Motor neuron (in vitro differentiated cells): Measurements from ENCODE around the gene PPT1. TPM values are rescaled to one million over a fixed set of nuclear protein-coding genes. Genes with fewer than 3 reads are reported as not detected.

ENCODE experiments used
- ATAC-seq, 8 experiments: fragments of 200-7000 bp; cut with Tn5 transposase; replicated peaks in 6 of 8; 2 replicates each; pipeline ENCODE4 v1.8.0; 2021; ENCODE audit warnings: mild to moderate bottlenecking in 8 of 8, moderate library complexity in 8 of 8
- H3K27ac ChIP-seq, 2 donors: fragments of 250-450 bp; sonication (Bioruptor Pico); 2 replicates each; pipeline ENCODE4 v1.9.0; 2021; ENCODE audit warnings: antibody characterized with exemption in 2 of 2, mild to moderate bottlenecking in 2 of 2, moderate library complexity in 1 of 2
- H3K4me1 ChIP-seq, 2 donors: fragments of 250-450 bp; sonication (Bioruptor Pico); replicated peaks in 1 of 2; 2 replicates each; pipeline ENCODE4 v1.6.1; 2021; ENCODE audit warnings: antibody characterized with exemption in 2 of 2, mild to moderate bottlenecking in 2 of 2, moderate library complexity in 1 of 2
- H3K4me3 ChIP-seq, 5 donors: fragments of 250-450 bp; sonication (Bioruptor Pico); 2 replicates each; pipeline ENCODE4 v1.9.0; 2021; ENCODE audit warnings: antibody characterized with exemption in 5 of 5, mild to moderate bottlenecking in 5 of 5, moderate library complexity in 4 of 5
- WGBS, 10 experiments: fragments of 450-650 bp; shearing (Covaris generic); methylation state at CpG; one replicate each; pipeline ENCODE4 v1.0.0; 2022; 5-methylcytosine and 5-hydroxymethylcytosine counted together
- in situ Hi-C, 9 experiments: fragments of 400-800 bp; cut with MboI; loops; one replicate each; pipeline ENCODE4 v1.15.0; 2021; ENCODE audit warnings: low sequenced_read_pairs in 9 of 9, low pct_unique_long_range_greater_than_20kb in 2 of 9; ENCODE audit not compliant: unreplicated experiment in 9 of 9
- total RNA-seq, 8 experiments: library from RNA; unstranded; fragments of 300-600 nt; gene quantifications; 2 replicates each; pipeline versions ENCODE4 v1.2.3 to v1.2.4, GENCODE V29; 2022

Gene PPT1
- total RNA-seq, 8 experiments from 2014 or later: 46.3 to 106 (median 65.8) TPM

DNA sequence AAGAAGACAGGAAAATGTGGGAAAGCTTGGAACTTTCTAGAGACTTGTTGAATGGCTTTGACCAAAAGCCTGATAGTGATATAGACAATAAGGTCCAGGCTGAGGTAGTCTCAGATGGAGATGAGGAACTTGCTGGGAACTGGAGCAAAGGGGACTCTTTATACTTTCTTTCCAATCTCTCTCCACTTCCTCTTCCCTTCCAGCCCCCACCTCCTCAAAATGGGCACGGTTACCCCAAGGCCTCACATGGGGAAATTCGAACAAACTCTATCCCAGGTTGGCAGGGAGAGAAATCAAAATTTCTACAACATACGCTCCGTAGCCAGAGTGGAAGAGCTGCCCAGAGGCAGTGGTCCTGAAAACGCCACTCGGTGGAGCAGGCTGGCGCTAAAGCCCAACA lies 15.2 kb downstream of the PPT1 start:
- WGBS, 10 experiments: 60 to 88% (median 72%) methylated on average over 2 to 7 of the region's 7 CpGs; no CpG with 5 or more reads in 2 of the 10 experiments
- in situ Hi-C loops: loop anchor here in 1 of 9 experiments (25.0 kb wide), 1 partner anchor 255 kb away; no protein-coding TSS in a partner anchor
- no peak for ATAC-seq
- H3K4me1 ChIP-seq: no peaks in the 10 kb centered on the region
- H3K27ac ChIP-seq: no peak overlapping the region
- no peak overlapping the region for H3K4me3 ChIP-seq

GRCh38 chr1:40079774-40080400 lies 17.2 kb downstream of the PPT1 start:
- WGBS, 10 experiments: 83 to 100% (median 93%) methylated on average over 2 to 6 of the region's 6 CpGs
- ATAC-seq: no peak
- Histone ChIP-seq H3K4me1 (no peaks in the 10 kb centered on the region), H3K4me3 (no peak overlapping the region), H3K27ac (no peak overlapping the region)
- in situ Hi-C loops: loop anchor here in 1 of 9 experiments (25.0 kb wide), 1 partner anchor 257 kb away; no protein-coding TSS in a partner anchor

- no peak overlapping the region for H3K27ac ChIP-seq
- H3K4me3 ChIP-seq: no peak overlapping the region
- in situ Hi-C loops: loop anchor here in 1 of 9 experiments (25.0 kb wide), 1 partner anchor 259 kb away; no protein-coding TSS in a partner anchor
- peak in 7 of 8 experiments; percentile 25 to 84 (median 45) for ATAC-seq
- no peaks in the 10 kb centered on the region for H3K4me1 ChIP-seq
- WGBS, 10 experiments: 68 to 100% (median 95%) methylated on average over 1 to 5 of the region's 5 CpGs
Measured at GRCh38 chr1:40078512-40079333, 18.3 kb downstream of the PPT1 start.

DNA sequence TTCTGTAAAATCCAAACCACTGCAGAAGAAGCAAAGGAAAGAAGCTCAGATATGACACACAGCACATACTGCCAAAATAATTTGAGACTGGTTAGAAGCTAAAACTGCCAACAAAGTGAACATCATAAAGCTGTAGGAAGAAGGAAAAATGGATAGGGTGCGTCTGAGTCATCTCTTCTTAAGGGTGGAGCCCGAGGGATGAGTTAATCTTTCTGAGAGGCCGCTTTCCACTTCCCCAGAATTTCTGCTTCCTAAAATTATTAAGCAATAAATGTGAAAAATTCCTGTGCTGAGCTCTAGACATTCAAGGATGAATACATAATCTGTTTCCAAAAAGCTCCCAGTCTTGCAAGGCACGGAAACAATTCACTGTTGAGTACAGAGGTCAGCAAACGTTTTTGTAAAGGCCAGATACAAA lies 20.1 kb downstream of the PPT1 start:
- WGBS, 10 experiments: 0 to 85% (median 73%) methylated on average over 1 to 5 of the region's 5 CpGs; no CpG with 5 or more reads in 2 of the 10 experiments
- H3K4me3 ChIP-seq: no peak overlapping the region
- in situ Hi-C loops: loop anchor here in 1 of 9 experiments (25.0 kb wide), 1 partner anchor 260 kb away; no protein-coding TSS in a partner anchor
- H3K4me1 ChIP-seq: no peaks in the 10 kb centered on the region
- ATAC-seq: peak in 3 of 8 experiments; percentile 53 to 77 (median 75)
- no peak overlapping the region for H3K27ac ChIP-seq

DNA sequence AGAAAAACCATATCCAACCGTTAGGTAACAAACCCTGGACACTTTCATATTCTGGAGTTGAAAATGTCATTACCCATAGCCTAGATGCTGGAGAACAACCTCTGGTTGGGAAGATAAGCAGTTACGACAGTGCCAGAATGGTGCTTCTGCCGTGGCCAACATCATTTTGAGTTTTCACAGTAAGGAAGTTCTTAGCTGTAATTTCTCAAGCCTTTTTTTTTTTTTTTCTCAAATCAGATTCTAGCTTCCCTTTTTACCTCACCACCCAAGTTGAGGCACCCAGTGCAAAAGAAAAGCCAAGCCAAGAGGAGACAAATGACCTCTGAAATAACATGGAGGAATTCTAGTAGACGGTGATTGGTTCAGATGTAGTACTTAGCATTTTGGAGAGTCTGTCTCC lies 21.8 kb downstream of the PPT1 start:
- H3K4me1 ChIP-seq: no peaks in the 10 kb centered on the region
- ATAC-seq: no peak
- no peak overlapping the region for H3K27ac ChIP-seq
- H3K4me3 ChIP-seq: no peak overlapping the region
- WGBS, 10 experiments: 56 to 100% (median 92%) methylated on average over 1 to 4 of the region's 4 CpGs
- in situ Hi-C loops: loop anchor here in 1 of 9 experiments (25.0 kb wide), 1 partner anchor 262 kb away; no protein-coding TSS in a partner anchor

DNA sequence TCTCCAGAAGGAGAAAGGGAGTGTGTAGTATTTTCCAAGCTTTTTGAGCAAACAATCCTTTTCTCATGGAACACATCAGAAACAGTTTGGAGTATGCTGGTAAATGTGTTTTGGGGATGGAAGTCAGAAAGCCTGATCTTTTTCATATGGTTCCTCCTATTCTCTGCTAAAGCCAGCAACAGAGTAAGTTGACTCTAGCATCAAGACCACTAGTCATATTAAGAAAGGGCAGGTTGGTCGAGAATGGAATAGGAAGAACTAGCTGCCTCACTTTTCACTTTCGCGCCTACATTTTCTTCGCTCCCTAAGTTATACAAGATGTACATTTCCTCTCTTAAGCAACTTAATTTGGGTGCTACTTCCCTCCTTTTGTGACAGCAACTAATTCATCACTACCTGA lies 24.0 kb downstream of the PPT1 start:
- H3K27ac ChIP-seq: no peak overlapping the region
- in situ Hi-C loops: no loop called here
- no peak for ATAC-seq
- WGBS, 10 experiments: 91 to 100% (median 100%) methylated on average over 2 to 4 of the region's 4 CpGs; no CpG with 5 or more reads in 3 of the 10 experiments
- H3K4me1 ChIP-seq: no peaks in the 10 kb centered on the region
- H3K4me3 ChIP-seq: no peak overlapping the region

- Histone ChIP-seq H3K4me1 (no peaks in the 10 kb centered on the region), H3K4me3 (no peak overlapping the region), H3K27ac (no peak overlapping the region)
- in situ Hi-C loops: no loop called here
- ATAC-seq: no peak
Measured at GRCh38 chr1:40072142-40072541, 24.9 kb downstream of the PPT1 start.

DNA sequence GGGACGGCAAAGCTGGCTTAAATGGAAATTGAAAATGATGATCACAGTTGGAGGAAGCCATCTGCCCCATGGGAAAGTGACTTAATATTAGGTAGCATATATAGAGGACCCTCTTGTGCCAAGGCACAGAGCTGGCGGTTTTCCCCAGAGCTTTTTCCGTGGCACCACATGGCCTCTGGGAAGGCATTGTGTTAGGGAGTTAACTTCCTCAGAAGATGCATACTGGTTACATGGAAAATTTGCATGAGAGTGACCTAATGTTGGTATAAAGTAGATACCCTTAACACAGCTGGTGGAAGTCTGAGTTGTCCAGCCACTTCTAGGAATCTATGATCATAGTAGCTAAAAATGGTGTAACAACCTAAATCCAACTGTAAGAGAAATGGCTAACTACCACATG lies 29.2 kb downstream of the PPT1 start:
- 20 to 100% (median 89%) methylated on average over 1 to 3 of the region's 3 CpGs; no CpG with 5 or more reads in 5 of the 10 experiments for WGBS, 10 experiments

DNA sequence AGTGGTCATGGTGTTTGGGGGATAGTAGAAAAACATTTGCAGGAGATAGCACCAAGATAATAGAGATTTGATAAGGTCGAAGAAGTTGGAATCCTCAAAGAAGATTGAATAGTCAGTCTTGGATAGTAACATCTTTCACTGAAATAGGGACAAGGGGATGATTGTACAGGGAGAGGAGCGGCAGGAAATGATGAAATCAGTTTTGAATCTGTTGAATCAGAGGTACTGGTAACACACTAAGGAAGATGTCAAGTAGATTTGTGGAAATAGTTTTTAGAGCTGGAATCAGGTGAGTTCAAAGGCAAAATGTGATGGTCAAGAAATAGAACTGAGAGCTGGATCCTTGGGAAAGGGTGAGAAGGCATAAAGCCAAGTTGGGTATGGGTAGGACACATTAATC lies 30.0 kb downstream of the PPT1 start:
- ATAC-seq: no peak
- in situ Hi-C loops: no loop called here
- Histone ChIP-seq H3K4me1 (no peaks in the 10 kb centered on the region), H3K4me3 (no peak overlapping the region), H3K27ac (no peak overlapping the region)
- WGBS, 10 experiments: 83 to 100% (median 94%) methylated on average over 1 to 2 of the region's 2 CpGs; no CpG with 5 or more reads in 1 of the 10 experiments

More for the DNA sequence above, 29.2 kb downstream of the PPT1 start:
- in situ Hi-C loops: no loop called here
- peak in 3 of 8 experiments; percentile 80 to 98 (median 94) for ATAC-seq
- no peaks in the 10 kb centered on the region for H3K4me1 ChIP-seq
- H3K27ac ChIP-seq: no peak overlapping the region
- no peak overlapping the region for H3K4me3 ChIP-seq

- in situ Hi-C loops: no loop called here
- H3K4me3 ChIP-seq: no peak overlapping the region
- H3K4me1 ChIP-seq: no peaks in the 10 kb centered on the region
- no peak overlapping the region for H3K27ac ChIP-seq
- no peak for ATAC-seq
- WGBS, 10 experiments: 90 to 100% (median 97%) methylated on average over 1 to 2 of the region's 2 CpGs; no CpG with 5 or more reads in 3 of the 10 experiments
Measured at GRCh38 chr1:40064797-40065499, 32.1 kb downstream of the PPT1 start.

- ATAC-seq: no peak
- H3K27ac ChIP-seq: no peak overlapping the region
- no peaks in the 10 kb centered on the region for H3K4me1 ChIP-seq
- no peak overlapping the region for H3K4me3 ChIP-seq
- WGBS, 10 experiments: 58 to 94% (median 75%) methylated on average over 2 to 6 of the region's 7 CpGs
- in situ Hi-C loops: no loop called here
Measured at GRCh38 chr1:40059960-40060750, 36.9 kb downstream of the PPT1 start.

DNA sequence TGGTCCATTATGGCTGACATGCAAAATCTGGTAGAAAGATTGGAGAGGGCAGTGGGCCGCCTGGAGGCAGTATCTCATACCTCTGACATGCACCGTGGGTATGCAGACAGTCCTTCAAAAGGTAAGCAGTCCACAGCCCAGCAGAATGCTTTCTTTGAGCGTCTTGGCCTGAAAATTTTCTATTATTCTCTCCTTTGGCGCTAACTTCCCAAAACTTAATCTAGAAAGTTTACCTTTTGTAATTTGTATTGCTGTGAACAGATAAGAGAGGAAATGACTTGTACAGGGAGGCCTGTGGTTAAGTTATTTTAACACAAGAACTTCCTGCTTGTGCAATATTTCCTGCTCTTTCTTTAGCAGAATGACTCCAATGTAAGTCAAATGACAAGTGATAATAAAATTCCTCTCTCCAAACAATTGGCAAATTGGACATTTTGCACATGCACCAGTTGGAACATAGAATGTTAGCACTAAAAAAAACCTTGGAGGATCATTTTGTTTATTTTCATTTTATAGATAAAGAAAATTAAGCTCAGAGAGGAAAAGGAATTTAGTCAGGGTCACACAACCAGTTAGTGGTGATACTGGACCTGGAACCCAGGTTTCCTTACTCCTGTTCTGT lies 37.6 kb downstream of the PPT1 start:
- Histone ChIP-seq H3K4me3 (no peak overlapping the region), H3K27ac (no peak overlapping the region), H3K4me1 (no peaks in the 10 kb centered on the region)
- in situ Hi-C loops: no loop called here
- ATAC-seq: no peak
- WGBS, 10 experiments: 50 to 100% (median 90%) methylated on average over 1 to 4 of the region's 4 CpGs
